Measurements from ENCODE around the gene NSUN2. TPM values are rescaled to one million over a fixed set of nuclear protein-coding genes. Genes with fewer than 3 reads are reported as not detected.

Gene NSUN2
- total RNA-seq (23.9 and 37.7 TPM in 2 replicates), polyA plus RNA-seq (47.2 and 58.7 TPM in 2 replicates)

GRCh38 chr5:6632888-6633468 is at the start of gene NSUN2, which contains the start of gene SRD5A1:
Gene NSUN2, minus strand, starts transcription at chr5:6633044. Its CDS starts 65 bp downstream, at chr5:6632979.
Gene SRD5A1, plus strand, starts transcription at chr5:6633440. Its CDS starts 137 bp downstream, at chr5:6633577.
- H3K9me3 ChIP-seq (ENCODE audit: low read depth) = no peaks in the 10 kb centered on the region
- TF ChIP-seq CTCF (IDR thresholded peaks at IDR 0.05; ENCODE audit: low read depth, low read length) = no peak
- peak; percentile 91 to 95 for DNase-seq (ENCODE audit: low read depth in 1 of 2, low spot score in 1 of 2)

GRCh38 chr5:6682239-6682638 is 49.4 kb upstream of the NSUN2 start:
- TF ChIP-seq CTCF (IDR thresholded peaks at IDR 0.05; ENCODE audit: low read depth, low read length) = no peak
- Histone ChIP-seq H3K9me3 (ENCODE audit: low read depth) (no peaks in the 10 kb centered on the region), H3K4me3 (no peak overlapping the region), H3K27ac (no peak overlapping the region), H3K36me3 (no peaks in the 10 kb centered on the region), H3K4me1 (ENCODE audit: low read depth) (no peaks in the 10 kb centered on the region), H3K27me3 (peaks cover 2% of the 10 kb centered on the region)
- DNase-seq (ENCODE audit: low read depth in 1 of 2, low spot score in 1 of 2) = no peak

More at GRCh38 chr5:6632888-6633468, at the start of gene NSUN2, which contains the start of gene SRD5A1:
- Histone ChIP-seq H3K27ac (peak within 1 kb of the TSS; percentile 97), H3K36me3 (peaks cover 10% of the 10 kb centered on the region), H3K27me3 (no peaks in the 10 kb centered on the region), H3K4me3 (peak within 1 kb of the TSS; percentile 59), H3K4me1 (ENCODE audit: low read depth) (peaks cover 6% of the 10 kb centered on the region)

- Histone ChIP-seq H3K36me3 (no peaks in the 10 kb centered on the region), H3K27ac (no peak overlapping the region), H3K9me3 (ENCODE audit: low read depth) (no peaks in the 10 kb centered on the region), H3K4me1 (ENCODE audit: low read depth) (no peaks in the 10 kb centered on the region), H3K4me3 (no peak overlapping the region), H3K27me3 (peaks cover 2% of the 10 kb centered on the region)
- no peak for TF ChIP-seq CTCF (IDR thresholded peaks at IDR 0.05; ENCODE audit: low read depth, low read length)
- DNase-seq (ENCODE audit: low read depth in 1 of 2, low spot score in 1 of 2) = no peak
Observed at GRCh38 chr5:6681682-6682081, 48.8 kb upstream of the NSUN2 start.

- no peak overlapping the region for H3K27ac ChIP-seq
- no peak overlapping the region for H3K4me3 ChIP-seq
- peaks cover 2% of the 10 kb centered on the region for H3K27me3 ChIP-seq
- DNase-seq (ENCODE audit: low read depth in 1 of 2, low spot score in 1 of 2) = no peak
- no peaks in the 10 kb centered on the region for H3K9me3 ChIP-seq (ENCODE audit: low read depth)
- TF ChIP-seq CTCF (IDR thresholded peaks at IDR 0.05; ENCODE audit: low read depth, low read length) = no peak
- no peaks in the 10 kb centered on the region for H3K4me1 ChIP-seq (ENCODE audit: low read depth)
- H3K36me3 ChIP-seq = no peaks in the 10 kb centered on the region
Observed at GRCh38 chr5:6680922-6681321, 48.1 kb upstream of the NSUN2 start.

- H3K27ac ChIP-seq = no peak overlapping the region
- no peak for TF ChIP-seq CTCF (IDR thresholded peaks at IDR 0.05; ENCODE audit: low read depth, low read length)
Observed at GRCh38 chr5:6678385-6678784, 45.5 kb upstream of the NSUN2 start.

More at GRCh38 chr5:6678385-6678784, 45.5 kb upstream of the NSUN2 start:
- H3K36me3 ChIP-seq = no peaks in the 10 kb centered on the region
- no peaks in the 10 kb centered on the region for H3K9me3 ChIP-seq (ENCODE audit: low read depth)
- DNase-seq (ENCODE audit: low read depth in 1 of 2, low spot score in 1 of 2) = no peak
- no peaks in the 10 kb centered on the region for H3K4me1 ChIP-seq (ENCODE audit: low read depth)
- no peaks in the 10 kb centered on the region for H3K27me3 ChIP-seq
- H3K4me3 ChIP-seq = no peak overlapping the region

Measured in cardiac muscle cell (in vitro differentiated cells and primary cell).